HCT116 (cell line): ENCODE results near the gene LRRC1. TPM values are rescaled to one million over a fixed set of nuclear protein-coding genes. Genes with fewer than 3 reads are reported as not detected.

Experiments
- ATAC-seq: fragments of 200-7000 bp; cut with Tn5 transposase; 2 replicates; pipeline ENCODE4 v1.9.1; 2020; ENCODE audit warnings: mild to moderate bottlenecking, moderate library complexity
- BruUV-seq: library from RNA; stranded (reverse); fragments of 400-500 nt; replicated peaks from 2 replicates; lab custom pipeline; 2021; lab: Mats Ljungman, UMichigan
- CTCF ChIA-PET: fragments of 300-600 bp; sonication (Branson Sonifier 250); formaldehyde crosslinking; loops from one replicate; lab custom pipeline; 2021; ENCODE audit warnings: antibody characterized with exemption; lab: Charles Lee
- POLR2A ChIA-PET: fragments of 300-600, 350-600 bp; sonication (Branson Sonifier 250); formaldehyde crosslinking; loops from one replicate; lab custom pipeline; 2021; ENCODE audit warnings: antibody characterized with exemption; lab: Charles Lee
- RAD21 ChIA-PET, 2 experiments: fragments of 300-600 bp; sonication (Branson Sonifier 250); formaldehyde crosslinking; loops; one replicate each; lab custom pipeline; 2023; ENCODE audit warnings: low total read pairs in 2 of 2; ENCODE audit not compliant: uncharacterized antibody in 2 of 2, unreplicated experiment in 2 of 2, low non-redundant PET in 1 of 2; lab: Charles Lee
- DNase-seq: peaks from one replicate; pipeline ENCODE4 v3.0.0-alpha.2; 2010; ENCODE audit warnings: low read depth, low spot score
- H2AFZ ChIP-seq: fragments of 200-600 bp; shearing (Covaris generic), sonication (generic); 2 replicates; pipeline ENCODE4 v1.6.1; 2017; ENCODE audit warnings: low read depth, mixed run types, mixed read lengths, antibody characterized with exemption, low read length; ENCODE audit not compliant: poor library complexity, severe bottlenecking
- H3K27ac ChIP-seq: 2 replicates; pipeline ENCODE4 v1.5.1; 2012; ENCODE audit warnings: low read depth, low read length
- H3K27me3 ChIP-seq: fragments of 200-600 bp; sonication (generic); 2 replicates; pipeline ENCODE4 v1.6.1; 2016; ENCODE audit warnings: mixed run types, low read length, mixed read lengths; ENCODE audit not compliant: insufficient read depth
- H3K36me3 ChIP-seq, 2 experiments: fragments of 200-500 bp in 1 of 2; fragments of 200-600 bp in 1 of 2; sonication (Bioruptor generic) in 1 of 2; sonication (generic) in 1 of 2; 2 replicates each; pipeline versions ENCODE4 v1.5.1 to v1.6.1; 2014 to 2016; ENCODE audit warnings: low read length in 2 of 2, inconsistent platforms in 1 of 2, mixed read lengths in 1 of 2, mixed run types in 1 of 2; ENCODE audit not compliant: insufficient read depth in 2 of 2, control insufficient read depth in 1 of 2
- H3K4me1 ChIP-seq, 2 experiments: fragments of 200-600 bp in 1 of 2; sonication (generic) in 1 of 2; 2 replicates each; pipeline versions ENCODE4 v1.5.1 to v1.6.1; 2012 to 2017; ENCODE audit warnings: low read length in 2 of 2, inconsistent platforms in 1 of 2, mild to moderate bottlenecking in 1 of 2, mixed read lengths in 1 of 2, mixed run types in 1 of 2, moderate library complexity in 1 of 2; ENCODE audit not compliant: insufficient read depth in 2 of 2, control insufficient read depth in 1 of 2
- H3K4me2 ChIP-seq: fragments of 200-600 bp; sonication (generic); 2 replicates; pipeline ENCODE4 v1.6.1; 2017; ENCODE audit warnings: mixed run types, low read length, mixed read lengths
- H3K4me3 ChIP-seq, 2 experiments: fragments of 200-600 bp in 1 of 2; sonication (generic) in 1 of 2; replicated peaks in 1 of 2; 2 replicates each; pipeline ENCODE4 v1.5.1; 2011 to 2016; ENCODE audit warnings: low read length in 2 of 2, control low read depth in 1 of 2, low read depth in 1 of 2, mild to moderate bottlenecking in 1 of 2, mixed read lengths in 1 of 2, mixed run types in 1 of 2
- H3K79me2 ChIP-seq: fragments of 200-600 bp; sonication (generic); 2 replicates; pipeline ENCODE4 v1.6.1; 2017; ENCODE audit warnings: mild to moderate bottlenecking, mixed run types, low read length, moderate library complexity, mixed read lengths; ENCODE audit not compliant: insufficient read depth
- H3K9ac ChIP-seq: fragments of 200-600 bp; sonication (generic); 2 replicates; pipeline ENCODE4 v1.6.1; 2016; ENCODE audit warnings: low read length, mixed read lengths
- H3K9me2 ChIP-seq: fragments of 200-600 bp; sonication (generic), shearing (Covaris generic); 2 replicates; pipeline ENCODE4 v1.6.1; 2017; ENCODE audit warnings: mixed run types, mild to moderate bottlenecking, moderate library complexity; ENCODE audit not compliant: insufficient read depth
- H3K9me3 ChIP-seq, 2 experiments: fragments of 200-500 bp in 1 of 2; fragments of 200-600 bp in 1 of 2; sonication (Bioruptor generic) in 1 of 2; sonication (generic) in 1 of 2; 2 replicates each; pipeline ENCODE4 v1.6.1; 2014 to 2017; ENCODE audit warnings: low read length in 2 of 2, mixed read lengths in 2 of 2, inconsistent platforms in 1 of 2, low read depth in 1 of 2, mild to moderate bottlenecking in 1 of 2, mixed run types in 1 of 2, moderate library complexity in 1 of 2; ENCODE audit not compliant: control insufficient read depth in 1 of 2, insufficient read depth in 1 of 2
- H4K20me1 ChIP-seq: fragments of 200-600 bp; sonication (generic), shearing (Covaris generic); 2 replicates; pipeline ENCODE4 v1.6.1; 2017; ENCODE audit warnings: mixed run types, mild to moderate bottlenecking, moderate library complexity; ENCODE audit not compliant: insufficient read depth
- CBX3 ChIP-seq: IDR thresholded peaks from 2 replicates; pipeline ENCODE4 v1.6.1; 2012; ENCODE audit warnings: low read depth
- CTCF ChIP-seq, 3 experiments: fragments of 200-600 bp in 1 of 3; sonication (generic) in 1 of 3; IDR thresholded peaks in 2 of 3; conservative IDR thresholded peaks in 1 of 3; 2 replicates each; pipeline ENCODE4 v1.5.1; 2012 to 2017; ENCODE audit warnings: low read depth in 2 of 3, low read length in 2 of 3, antibody characterized with exemption in 1 of 3, borderline replicate concordance in 1 of 3, control low read depth in 1 of 3, mild to moderate bottlenecking in 1 of 3, mixed read lengths in 1 of 3, mixed run types in 1 of 3, moderate library complexity in 1 of 3; ENCODE audit not compliant: insufficient read depth in 1 of 3
- ELF1 ChIP-seq: IDR thresholded peaks from 2 replicates; pipeline ENCODE4 v1.6.1; 2012; ENCODE audit warnings: low read depth, borderline replicate concordance
- EZH2 ChIP-seq: fragments of 200-600 bp; sonication (generic); IDR thresholded peaks from 2 replicates; pipeline ENCODE4 v1.6.1; 2017; ENCODE audit warnings: antibody characterized with exemption, mixed run types
- FOSL1 ChIP-seq: IDR thresholded peaks from 2 replicates; pipeline ENCODE4 v1.6.1; 2012; ENCODE audit warnings: low read depth
- MAX ChIP-seq: IDR thresholded peaks from 2 replicates; pipeline ENCODE4 v1.6.1; 2012
- POLR2AphosphoS5 ChIP-seq: IDR thresholded peaks from 2 replicates; pipeline ENCODE4 v1.6.1; 2011; ENCODE audit warnings: mild to moderate bottlenecking, low read depth, low read length, moderate library complexity
- RAD21 ChIP-seq: IDR thresholded peaks from 2 replicates; pipeline ENCODE4 v1.6.1; 2012; ENCODE audit warnings: low read depth, mild to moderate bottlenecking
- REST ChIP-seq: IDR thresholded peaks from 2 replicates; pipeline ENCODE4 v1.6.1; 2012; ENCODE audit warnings: low read depth
- SP1 ChIP-seq: IDR thresholded peaks from 2 replicates; pipeline ENCODE4 v1.6.1; 2012; ENCODE audit warnings: low read depth
- SRF ChIP-seq: IDR thresholded peaks from 2 replicates; pipeline ENCODE4 v1.6.1; 2012; ENCODE audit warnings: low read depth
- TCF7L2 ChIP-seq: IDR thresholded peaks from 2 replicates; pipeline ENCODE4 v1.7.0; 2011; ENCODE audit warnings: borderline replicate concordance, inconsistent platforms; ENCODE audit not compliant: insufficient read depth, insufficient read length; ENCODE audit errors: extremely low read depth
- ZBTB33 ChIP-seq: IDR thresholded peaks from 2 replicates; pipeline ENCODE4 v1.6.1; 2011; ENCODE audit warnings: mild to moderate bottlenecking, low read length, moderate library complexity; ENCODE audit not compliant: insufficient replicate concordance; ENCODE audit errors: extremely low read depth
- ZFX ChIP-seq: fragments of 450-650 bp; IDR thresholded peaks from 2 replicates; pipeline ENCODE4 v1.6.1; 2017
- ZNF274 ChIP-seq: fragments of 200-500 bp; sonication (Bioruptor generic); IDR thresholded peaks from 2 replicates; pipeline ENCODE4 v1.6.1; 2014; ENCODE audit warnings: mild to moderate bottlenecking, low read depth, low read length, inconsistent platforms
- intact Hi-C: fragments of 100-400 bp; cut with micrococcal nuclease; formaldehyde crosslinking; loops from 2 replicates; pipeline ENCODE4 v1.10.0; 2022
- total RNA-seq: library from RNA; stranded (reverse); gene quantifications from one replicate; pipeline ENCODE4 v1.2.1, GENCODE V29; 2021; ENCODE audit not compliant: unreplicated experiment

Gene LRRC1
- total RNA-seq, 1 experiment from 2014 or later, result 19.8 TPM

- Histone ChIP-seq H3K9ac (no peak overlapping the region), H3K4me2 (no peak overlapping the region), H3K9me2 (no peaks in the 10 kb centered on the region), H3K9me3 (no peaks in the 10 kb centered on the region), H3K27ac (no peak overlapping the region), H3K36me3 (no peaks in the 10 kb centered on the region), H4K20me1 (no peaks in the 10 kb centered on the region), H2AFZ (no peak overlapping the region), H3K79me2 (peaks cover 26% of the 10 kb centered on the region; the same call in 1 of the 2 replicates), H3K27me3 (no peaks in the 10 kb centered on the region)
- BruUV-seq, result no TSS peak
- RAD21 ChIA-PET, result no interaction called here
- no peak for TF ChIP-seq ZFX
- TF ChIP-seq MAX, result no peak
- TF ChIP-seq SP1, result no peak
- no peak for TF ChIP-seq ELF1
- TF ChIP-seq CBX3, result no peak
- no peak for TF ChIP-seq REST
- TF ChIP-seq RAD21, result no peak
- no peak for TF ChIP-seq ZBTB33
- no peak for TF ChIP-seq CTCF (IDR thresholded peaks at IDR 0.05 in 2 of 3, conservative IDR thresholded peaks at IDR 0.05 in 1 of 3; ENCODE audit: borderline replicate concordance in 1 of 3, insufficient read depth in 1 of 3, low read depth in 2 of 3, low read length in 2 of 3)
- no peak for TF ChIP-seq TCF7L2
- TF ChIP-seq SRF, result no peak
- no peak for TF ChIP-seq EZH2
- TF ChIP-seq POLR2AphosphoS5, result no peak
- TF ChIP-seq ZNF274, result no peak
- no peak for TF ChIP-seq FOSL1
- TF ChIP-seq, all 23 proteins: peak for 0
- POLR2A ChIA-PET, result no interaction called here
- CTCF ChIA-PET, result no interaction called here
- Histone ChIP-seq H3K4me1 (0 out of 4 replicates have a peak, but pooled peaks cover 0 to 3% of the 10 kb centered on the region in 2 experiments), H3K4me3 (no peak overlapping the region)
- ATAC-seq, result no peak
- DNase-seq, result no peak
- intact Hi-C loops, result no loop called here
Measured at GRCh38 chr6:53852805-53853204, 58.0 kb downstream of the LRRC1 start.
